NCI-H1694 treated with DMSO at 0.1 percent for 48 hours (cell line): ENCODE data around the gene LAMA2.

ENCODE experiments used
- DNase-seq: peaks from one replicate; lab custom pipeline; 2025; lab: John Stamatoyannopoulos, UW

LAMA2 gene

DNA sequence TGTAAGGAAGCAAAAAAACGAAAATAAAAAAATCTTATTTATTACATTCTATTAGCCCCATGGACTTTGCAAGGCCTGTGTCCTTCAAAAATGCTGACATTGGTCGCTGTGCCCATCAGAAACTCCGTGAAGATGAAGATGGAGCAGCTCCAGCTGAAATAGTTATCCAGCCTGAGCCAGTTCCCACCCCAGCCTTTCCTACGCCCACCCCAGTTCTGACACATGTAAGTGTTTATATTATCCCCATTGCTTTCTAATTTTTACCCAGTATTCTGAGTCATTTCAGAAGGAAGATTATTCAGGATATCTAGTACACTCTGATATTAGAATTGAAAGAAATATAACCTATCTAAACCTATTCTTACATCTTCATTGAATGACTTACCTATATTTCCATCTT, 609.3 kb downstream of the LAMA2 start:
- DNase-seq: no peak

- DNase-seq: no peak
Observed at GRCh38 chr6:129493354-129493902, 610.5 kb downstream of the LAMA2 start.

GRCh38 chr6:129494099-129494498, 611.2 kb downstream of the LAMA2 start:
- DNase-seq: no peak

DNA sequence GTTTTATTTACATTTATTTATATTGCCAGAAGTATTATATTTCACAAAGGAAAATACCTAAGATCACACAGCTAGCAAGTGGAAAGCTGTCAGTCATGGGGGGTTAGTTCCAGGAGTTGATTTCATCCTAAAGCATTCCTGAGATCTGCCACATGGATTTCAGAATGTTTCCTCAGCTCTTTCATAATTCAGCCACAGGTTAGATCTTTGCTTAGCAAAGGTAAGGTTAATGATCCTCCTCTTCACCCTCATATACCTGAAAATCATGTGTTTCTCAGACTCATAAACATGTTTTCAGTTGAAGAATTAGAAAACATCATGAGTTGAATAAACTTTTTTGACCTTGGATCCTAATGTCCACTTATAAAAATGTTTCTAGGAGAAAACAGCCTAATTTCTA, 611.6 kb downstream of the LAMA2 start:
- DNase-seq: no peak

GRCh38 chr6:129495652-129496051, 612.7 kb downstream of the LAMA2 start:
- DNase-seq: no peak

DNA sequence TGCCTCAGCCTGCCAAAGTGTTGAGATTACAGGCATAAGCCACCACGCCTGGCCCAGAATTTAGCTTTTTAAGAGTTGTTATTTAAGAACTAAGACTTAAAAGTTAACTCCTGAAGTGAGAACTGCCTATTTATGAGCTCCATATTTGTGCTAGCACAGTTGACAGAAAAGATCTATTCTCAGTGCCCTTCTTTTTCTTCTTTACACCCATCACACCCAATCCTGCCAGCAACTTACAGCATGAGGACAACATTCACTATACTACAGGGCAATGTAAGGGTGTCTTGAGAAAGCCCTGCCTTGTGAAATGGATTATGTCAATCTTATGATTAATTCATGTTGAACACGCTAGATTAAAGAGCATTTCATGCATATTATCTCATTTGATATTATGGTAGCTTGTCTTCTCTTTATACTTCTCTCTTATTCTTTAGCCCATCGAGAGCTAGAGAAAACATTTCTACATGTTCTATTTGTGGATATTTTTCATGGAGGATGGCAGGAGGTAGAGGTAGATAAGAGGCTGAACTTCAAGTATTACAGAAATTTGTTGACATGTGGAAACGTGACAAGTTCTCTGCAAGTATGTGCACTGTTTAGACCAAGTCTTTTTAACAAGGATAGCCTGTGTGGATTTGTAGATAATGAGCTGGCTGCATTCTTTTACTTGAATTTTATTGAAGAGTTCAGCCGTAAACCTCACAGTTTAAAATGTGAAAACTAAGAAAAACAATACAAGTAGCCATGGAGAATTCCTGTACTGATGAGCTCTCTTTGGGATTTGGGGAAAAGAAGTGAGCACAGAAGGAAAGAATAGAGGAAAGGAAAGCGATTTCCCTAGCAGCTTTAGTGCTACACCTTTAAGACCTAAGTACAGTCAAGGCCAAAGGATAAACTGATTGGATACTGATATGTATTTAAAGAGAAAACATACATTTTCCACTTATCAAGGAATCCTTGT, 614.8 kb downstream of the LAMA2 start:
- DNase-seq: no peak

DNA sequence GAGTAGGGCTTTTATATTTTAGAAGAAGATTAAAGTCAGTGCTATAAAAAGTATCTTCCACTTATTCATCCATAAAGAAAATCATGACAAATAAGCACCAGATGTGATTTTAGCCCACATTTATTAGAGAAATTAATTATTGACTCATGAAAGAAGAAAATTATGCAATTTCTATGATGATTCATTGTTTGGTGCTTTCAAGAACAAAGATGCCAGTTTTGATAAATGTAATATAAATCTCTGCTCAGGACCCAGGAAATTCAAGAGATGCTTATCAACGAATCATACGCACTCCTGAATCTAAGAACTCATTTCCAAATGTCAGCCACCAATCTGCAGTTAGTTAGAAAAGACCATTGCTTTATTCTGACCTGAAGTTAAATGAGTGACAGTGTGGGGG, 615.6 kb downstream of the LAMA2 start:
- DNase-seq: no peak

- peak; percentile 66 for DNase-seq
Observed at GRCh38 chr6:129498950-129499842, 616.3 kb downstream of the LAMA2 start.

DNA sequence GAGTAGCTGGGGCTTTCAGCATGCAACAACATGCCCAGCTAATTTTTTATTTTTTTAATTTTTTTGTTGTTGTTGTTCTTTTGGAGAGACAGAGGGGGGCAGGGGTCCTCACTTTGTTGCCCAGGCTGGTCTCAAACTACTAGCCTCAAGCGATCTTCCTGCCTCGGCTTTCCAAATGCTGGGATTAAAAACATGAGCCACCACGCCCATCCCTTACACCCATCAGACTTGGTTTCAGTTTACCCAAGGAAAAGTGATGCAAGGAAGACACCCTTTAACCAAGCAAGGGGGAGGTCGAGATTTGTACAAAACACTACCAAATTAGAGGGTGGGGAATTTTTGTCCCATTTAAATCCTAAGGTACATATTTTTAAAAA, 616.9 kb downstream of the LAMA2 start:
- DNase-seq: no peak

- DNase-seq: no peak
Observed at GRCh38 chr6:129500958-129501739, 618.2 kb downstream of the LAMA2 start.

GRCh38 chr6:129501740-129502660, 619.1 kb downstream of the LAMA2 start:
- DNase-seq: no peak

DNA sequence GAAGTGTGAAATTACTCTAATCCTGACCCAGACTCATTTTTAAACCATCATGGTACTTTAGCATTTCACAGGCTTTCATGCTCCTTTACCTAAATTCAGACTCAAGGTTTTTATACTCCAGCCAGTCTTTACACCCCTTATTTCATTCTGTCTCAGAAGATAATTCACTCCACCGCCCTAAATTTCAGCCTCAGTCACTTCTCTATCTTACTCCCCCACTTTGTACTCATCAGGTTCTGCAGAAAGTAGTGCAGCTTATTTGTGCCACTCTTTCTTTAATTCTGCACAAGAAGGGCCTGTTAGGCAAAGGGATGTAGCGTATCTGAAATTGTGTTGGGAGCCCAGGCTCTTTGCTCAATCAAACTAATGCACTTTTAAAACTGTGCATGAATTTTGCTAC, 621.5 kb downstream of the LAMA2 start:
- no peak for DNase-seq

- no peak for DNase-seq
Observed at GRCh38 chr6:129507059-129507807, 624.3 kb downstream of the LAMA2 start.

DNA sequence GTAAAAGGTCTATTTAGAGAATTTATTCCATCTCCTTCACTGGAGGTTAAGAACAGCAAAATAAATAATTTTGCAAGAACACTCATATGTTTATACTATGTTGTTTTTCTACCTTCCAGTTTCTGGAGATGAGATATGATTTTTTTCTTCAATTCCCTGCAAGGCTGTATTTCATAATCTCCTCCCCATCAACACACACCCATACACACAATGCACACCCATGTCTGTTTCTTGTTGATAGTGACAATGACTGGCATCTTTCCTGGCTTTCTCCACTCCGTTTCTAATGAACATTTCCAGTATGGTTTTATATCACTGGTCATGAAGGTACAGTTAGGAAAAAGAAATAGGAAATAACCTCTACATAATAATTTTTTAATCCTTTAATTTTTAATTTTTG, 624.9 kb downstream of the LAMA2 start:
- DNase-seq: no peak

- no peak for DNase-seq
Observed at GRCh38 chr6:129508477-129509145, 625.7 kb downstream of the LAMA2 start.

DNA sequence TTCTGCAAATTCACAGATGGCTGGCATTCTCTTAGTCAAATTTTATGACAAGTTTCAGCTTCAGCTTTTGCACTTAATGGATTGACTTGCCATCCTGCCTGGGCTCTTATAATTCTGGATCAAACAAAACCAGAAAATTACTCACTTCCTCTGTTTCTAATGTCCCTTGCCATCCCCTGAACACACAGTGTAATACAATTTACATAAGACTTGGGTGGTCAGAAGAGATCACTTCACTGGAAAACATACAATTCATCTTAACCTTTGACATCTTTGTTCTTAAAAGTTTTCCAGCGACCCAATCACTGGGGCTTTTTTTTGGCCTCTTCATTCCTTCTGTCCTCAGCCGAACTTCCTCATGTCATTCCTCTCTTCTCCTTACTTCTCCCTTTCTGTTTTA, 628.0 kb downstream of the LAMA2 start:
- DNase-seq: no peak

GRCh38 chr6:129513471-129513870, 630.5 kb downstream of the LAMA2 start:
- no peak for DNase-seq

DNA sequence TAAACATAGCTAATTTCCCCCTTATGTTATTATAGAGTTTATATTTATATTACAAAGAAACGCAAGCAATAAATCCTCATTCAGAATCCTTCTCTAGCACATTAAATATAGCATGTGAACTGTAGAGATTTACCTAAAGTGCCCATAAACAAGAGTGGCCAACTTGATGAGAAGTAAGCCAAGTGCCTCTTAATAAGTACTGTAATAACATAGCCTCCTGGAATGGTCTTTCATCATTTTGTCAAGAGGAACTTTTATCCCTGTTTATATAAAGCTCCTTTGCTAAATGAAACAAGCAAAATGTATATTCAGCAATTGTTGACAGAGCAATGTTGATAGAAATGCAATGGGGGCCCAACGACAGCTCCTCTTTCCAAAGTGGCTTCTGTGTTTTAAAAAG, 632.1 kb downstream of the LAMA2 start:
- no peak for DNase-seq

GRCh38 chr6:129516005-129516404, 633.1 kb downstream of the LAMA2 start:
- DNase-seq: no peak
